NT2/D1 (cell line): ENCODE measurements around the gene ERGIC3.

Source experiments
- SUZ12 ChIP-seq: IDR thresholded peaks from 2 replicates; pipeline ENCODE4 v1.6.1; 2011; ENCODE audit not compliant: insufficient read length, insufficient read depth; ENCODE audit errors: extremely low read depth
- YY1 ChIP-seq: IDR thresholded peaks from 2 replicates; pipeline ENCODE4 v1.6.1; 2011; ENCODE audit not compliant: insufficient read length, insufficient read depth
- ZNF274 ChIP-seq: IDR thresholded peaks from 2 replicates; pipeline ENCODE4 v1.6.1; 2011; ENCODE audit warnings: mild to moderate bottlenecking, low read depth, low read length

GRCh38 chr20:35560105-35560511, 18.2 kb downstream of the ERGIC3 start:
- no peak for TF ChIP-seq ZNF274
- no peak for TF ChIP-seq SUZ12
- TF ChIP-seq YY1, result no peak
